Measurements from ENCODE around the gene BRSK1.

BRSK1 gene

DNA sequence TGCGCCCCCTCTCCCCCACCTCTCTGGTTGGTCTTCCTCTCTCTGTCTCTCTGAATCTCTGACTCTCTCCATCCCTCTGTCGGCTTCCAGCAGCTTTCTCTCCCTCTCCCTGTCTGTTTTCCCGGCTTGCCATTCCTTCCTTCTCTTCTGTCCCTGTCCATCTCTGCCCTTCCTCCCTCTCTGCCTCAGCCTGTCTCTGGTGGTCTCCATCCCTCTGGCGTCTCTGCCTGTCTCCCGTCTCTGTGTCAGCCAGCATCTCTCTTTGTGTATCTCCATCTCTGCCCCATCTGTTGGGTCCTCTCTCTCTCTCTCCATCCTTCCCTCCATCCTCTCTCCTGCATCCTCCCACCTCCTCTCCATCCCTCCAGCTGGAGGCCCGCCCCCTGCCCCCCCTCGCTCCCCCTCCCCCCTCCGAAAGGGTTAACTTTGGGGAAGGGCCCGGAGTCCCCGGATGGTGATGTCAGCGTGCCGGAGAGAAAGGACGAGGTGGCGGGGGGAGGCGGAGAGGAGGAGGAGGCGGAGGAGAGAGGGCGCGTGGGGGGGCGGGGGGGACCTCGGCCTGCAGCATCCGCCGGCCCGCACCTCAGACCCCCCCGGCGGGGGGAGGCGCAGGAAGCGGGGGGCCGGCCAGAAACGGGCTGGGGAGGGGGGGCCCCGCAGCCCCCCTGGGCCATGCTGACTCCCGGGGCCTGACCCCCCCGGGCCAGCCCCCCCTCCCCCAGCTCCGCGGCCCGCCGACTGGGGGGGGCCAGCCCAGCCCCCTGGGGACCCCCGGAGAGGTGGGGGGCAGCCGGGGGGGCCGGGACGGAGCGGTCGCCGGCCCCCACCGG lies at the start of gene BRSK1:
BRSK1 (plus strand) TSS at position 450 of the 830 bp plus-strand sequence. CDS start 446 bp downstream, outside the sequence.
- no peak for DNase-seq

GRCh38 chr19:55238030-55238429 lies 45.8 kb upstream of the BRSK1 start:
- no peak for DNase-seq

GRCh38 chr19:55239004-55239403 lies 44.8 kb upstream of the BRSK1 start:
- no peak for DNase-seq

GRCh38 chr19:55240713-55241020 lies 43.1 kb upstream of the BRSK1 start:
- no peak for DNase-seq

DNA sequence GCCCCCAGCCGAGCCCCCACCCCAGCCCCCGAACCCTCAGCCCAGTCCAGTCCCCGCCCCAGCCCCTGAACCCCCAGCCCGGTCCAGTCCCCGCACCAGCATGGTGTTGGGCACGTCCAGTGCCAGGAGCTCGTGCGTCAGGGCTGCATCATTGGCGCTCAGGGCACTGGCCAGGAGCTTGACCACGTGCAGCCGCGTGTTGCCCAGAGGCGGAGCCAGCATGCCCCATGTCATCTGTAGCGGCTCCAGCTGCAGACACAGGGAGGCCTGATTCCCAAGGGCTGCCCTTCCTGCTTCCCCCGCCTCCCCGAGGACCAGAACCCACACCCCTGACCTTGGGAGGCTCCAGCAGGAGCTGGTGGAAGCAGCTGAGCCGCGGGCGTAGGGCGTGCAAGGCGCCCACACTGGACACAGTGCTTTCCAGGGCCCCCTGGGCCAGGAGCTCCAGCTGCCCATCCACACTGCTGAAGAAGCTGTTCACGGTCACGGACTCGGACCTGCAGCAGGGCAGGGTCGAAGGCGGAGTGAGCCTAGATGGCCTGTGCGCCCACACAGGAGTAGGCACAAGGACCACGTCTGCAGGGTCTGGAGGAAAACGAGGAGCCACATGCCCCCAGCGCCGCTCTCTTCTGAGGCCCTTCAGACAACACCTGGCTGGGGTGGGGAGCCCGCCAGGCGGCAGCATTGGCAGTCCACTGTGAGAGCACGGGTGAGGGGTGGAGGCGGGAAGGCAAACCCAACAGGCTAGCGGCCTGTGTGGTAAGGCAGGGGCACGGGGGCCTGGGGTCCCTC lies 42.5 kb upstream of the BRSK1 start:
- no peak for DNase-seq

DNA sequence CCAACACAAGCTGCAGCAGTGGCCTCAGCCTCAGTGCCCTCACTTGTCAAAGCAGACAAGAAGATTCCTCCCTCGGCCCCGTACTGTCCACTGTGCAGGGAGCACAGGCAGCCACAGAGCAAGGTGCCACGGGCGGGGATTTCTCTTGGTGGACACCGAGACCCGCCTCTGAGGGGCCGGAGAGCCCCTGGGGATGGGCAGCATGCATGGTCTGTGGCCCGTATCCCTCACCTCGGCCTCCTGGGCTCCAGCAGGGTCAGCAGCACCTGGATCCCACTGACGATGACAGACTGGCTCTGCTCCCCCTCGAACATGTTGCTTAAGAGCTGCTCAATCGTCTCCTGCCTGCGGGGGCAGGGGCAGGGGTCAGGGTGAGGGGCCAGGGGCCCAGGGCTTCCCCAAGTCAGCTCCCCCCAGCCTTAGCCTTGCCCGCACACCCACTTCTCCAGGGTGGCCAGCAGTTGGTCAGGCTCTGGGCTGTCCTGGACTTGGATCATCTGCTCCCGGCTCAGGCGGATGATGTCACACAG lies 41.8 kb upstream of the BRSK1 start:
- no peak for DNase-seq

- no peak for DNase-seq
Measured at GRCh38 chr19:55242517-55242916, 41.3 kb upstream of the BRSK1 start.

DNA sequence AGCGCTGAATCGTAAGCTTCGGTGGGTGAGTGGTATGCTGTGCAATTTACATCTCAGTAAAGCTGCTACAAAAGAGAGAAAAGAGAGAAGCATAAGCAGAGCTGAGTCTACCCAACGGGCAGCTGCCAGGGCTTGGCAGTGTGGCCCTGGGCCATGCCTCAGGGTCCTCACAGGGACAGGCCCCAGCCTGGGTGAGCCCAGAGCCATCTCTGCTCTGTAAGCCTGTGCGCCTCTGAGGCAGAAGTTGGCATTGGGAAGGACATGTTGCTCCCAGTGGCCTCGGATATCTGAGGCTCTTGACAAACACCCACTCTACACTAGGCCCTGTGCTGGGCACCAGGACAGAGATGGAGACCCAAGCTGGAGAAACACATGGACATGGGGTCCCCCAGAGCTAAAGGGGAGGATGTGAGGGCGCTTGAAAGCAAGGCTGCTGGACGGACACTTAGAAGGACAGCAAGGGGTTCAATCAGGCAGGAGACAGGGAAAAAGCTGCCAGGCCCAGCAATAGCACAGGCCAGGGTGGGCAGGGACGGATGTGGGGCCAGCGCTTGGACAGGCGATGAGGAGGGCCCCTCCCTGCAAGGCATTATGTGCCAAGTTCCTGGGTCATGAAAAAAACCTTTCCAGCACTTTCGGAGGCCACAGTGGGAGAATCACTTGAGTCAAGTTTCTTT lies 39.7 kb upstream of the BRSK1 start:
- no peak for DNase-seq

DNA sequence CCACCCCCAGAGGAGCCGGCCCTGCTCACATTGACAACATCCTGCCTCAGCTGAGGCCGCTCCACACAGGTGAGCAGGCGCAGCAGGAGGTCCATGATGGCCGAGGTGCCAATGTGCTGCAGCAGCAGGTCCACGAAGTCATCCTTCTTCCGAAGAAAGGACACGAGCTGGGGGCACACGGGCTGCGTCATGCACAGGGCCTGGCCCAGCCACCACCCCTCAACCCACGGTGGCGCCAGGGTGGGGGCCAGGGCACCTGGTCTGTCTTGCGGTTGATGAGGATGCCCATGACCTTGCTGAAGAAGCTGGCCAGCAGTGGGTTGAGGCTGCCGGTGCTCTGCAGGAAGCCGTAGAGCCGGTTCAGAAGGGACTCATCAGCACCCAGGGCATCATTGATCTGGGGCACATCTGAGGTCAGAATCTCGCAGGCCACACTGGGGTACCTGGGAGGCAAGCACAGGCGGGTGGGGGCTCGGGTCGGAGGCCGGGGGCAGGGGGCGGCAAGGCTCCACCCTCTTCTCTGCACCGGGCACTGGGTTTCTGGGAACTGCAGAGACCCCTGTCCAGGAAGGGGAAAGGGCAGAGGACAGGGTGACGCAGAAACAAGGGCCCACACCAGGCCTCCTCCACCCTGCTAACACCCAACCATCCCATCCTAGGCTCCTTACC lies 38.4 kb upstream of the BRSK1 start:
- no peak for DNase-seq

GRCh38 chr19:55246462-55247451 lies 37.0 kb upstream of the BRSK1 start:
- no peak for DNase-seq

DNA sequence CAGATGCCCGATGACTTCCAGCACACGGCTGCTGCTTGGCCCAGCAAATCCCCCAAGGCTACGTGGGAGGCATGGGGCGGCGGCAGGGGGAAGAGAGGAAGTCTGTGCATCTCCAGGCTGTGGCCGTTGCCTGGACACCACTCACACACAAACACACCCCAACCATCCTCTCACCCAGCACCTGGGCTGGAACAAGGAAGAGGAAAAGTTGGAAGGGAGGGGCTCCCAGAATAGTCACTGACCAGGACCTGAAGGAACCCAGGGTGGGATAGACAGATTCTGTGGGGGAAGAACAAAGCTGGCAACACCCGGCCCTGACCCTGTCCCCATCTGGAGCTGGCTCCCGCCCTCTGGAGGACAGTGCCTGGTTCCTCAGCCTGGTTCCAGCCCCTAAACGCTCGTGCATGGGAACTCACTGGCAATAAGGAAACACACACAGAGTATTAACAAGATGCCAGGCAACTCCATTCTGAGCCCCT lies 36.1 kb upstream of the BRSK1 start:
- no peak for DNase-seq

GRCh38 chr19:55248166-55248675 lies 35.6 kb upstream of the BRSK1 start:
- no peak for DNase-seq

DNA sequence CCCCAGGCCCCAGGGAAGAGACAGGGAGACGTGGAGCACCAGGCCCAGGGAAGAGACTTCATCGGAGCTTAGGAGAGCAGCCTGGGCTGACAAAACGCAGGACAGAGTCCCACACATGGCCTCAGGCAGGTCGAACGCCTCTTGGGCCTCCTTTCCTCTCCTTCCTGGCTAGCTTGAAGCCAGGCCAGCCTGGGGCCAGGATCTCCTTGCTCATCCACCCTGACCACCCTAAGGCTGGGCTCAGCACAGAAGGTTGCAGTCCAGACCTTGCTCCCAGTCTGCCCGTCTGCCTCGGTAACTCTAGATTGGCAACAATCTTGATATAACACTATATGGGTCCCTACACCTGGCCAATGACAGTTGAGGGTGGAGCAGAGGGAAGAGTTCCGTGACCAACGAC lies 35.1 kb upstream of the BRSK1 start:
- DNase-seq, result no peak

DNA sequence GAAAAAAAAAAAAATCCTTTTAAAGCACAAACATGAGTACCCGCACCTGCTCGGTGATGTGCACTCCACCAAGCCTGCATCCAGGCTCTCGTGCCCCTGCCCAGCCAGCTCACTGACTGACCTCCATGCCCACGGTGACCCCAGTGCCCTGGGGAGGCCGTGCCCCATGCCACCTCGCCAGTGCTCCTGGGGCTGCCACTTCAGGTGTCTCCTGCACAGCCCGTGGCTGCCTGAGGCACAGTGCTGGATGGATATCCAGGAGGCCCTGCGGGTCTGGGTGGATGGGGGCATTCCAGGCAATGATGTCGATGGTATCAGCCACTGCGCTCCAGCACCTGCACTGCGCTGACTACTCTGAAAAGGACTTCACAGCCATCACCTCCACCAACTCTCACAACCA lies 34.0 kb upstream of the BRSK1 start:
- DNase-seq, result no peak

DNA sequence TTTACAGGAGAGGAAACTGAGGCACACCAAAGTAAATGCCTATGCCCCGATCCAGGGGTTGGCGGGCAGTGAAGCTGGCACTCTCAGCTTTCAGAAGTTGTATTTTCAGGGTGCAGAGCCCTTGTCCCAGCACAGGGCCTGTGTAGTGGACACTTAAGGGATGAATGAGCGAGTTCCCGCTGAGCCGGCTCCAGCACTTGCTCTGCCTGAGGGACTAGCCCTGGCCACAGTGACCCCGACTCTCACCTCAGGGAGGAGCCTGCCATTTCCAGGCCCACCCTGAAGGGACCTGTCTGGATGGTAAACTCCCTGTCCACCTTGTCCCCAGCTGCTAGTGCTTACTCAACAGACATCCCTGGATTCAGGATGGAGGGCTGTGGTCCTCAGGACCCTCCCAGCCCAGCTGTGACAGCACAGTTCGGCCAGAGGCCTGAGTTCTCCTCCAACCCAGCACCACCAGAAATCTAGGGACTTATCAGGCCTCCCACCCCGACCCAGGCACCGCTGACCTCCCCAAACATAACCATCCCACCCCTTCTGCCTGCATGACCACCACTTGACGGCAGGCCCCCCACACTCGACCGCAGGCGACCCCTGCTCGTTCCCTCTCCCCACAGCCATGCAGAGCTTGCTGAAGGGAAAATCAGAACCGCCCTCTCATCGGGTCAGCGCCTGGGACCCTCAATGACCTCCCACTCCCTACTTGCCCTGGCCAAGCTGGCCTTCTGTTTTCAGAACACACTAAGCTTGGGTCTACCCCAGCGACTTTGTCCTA lies 33.3 kb upstream of the BRSK1 start:
- no peak for DNase-seq

DNA sequence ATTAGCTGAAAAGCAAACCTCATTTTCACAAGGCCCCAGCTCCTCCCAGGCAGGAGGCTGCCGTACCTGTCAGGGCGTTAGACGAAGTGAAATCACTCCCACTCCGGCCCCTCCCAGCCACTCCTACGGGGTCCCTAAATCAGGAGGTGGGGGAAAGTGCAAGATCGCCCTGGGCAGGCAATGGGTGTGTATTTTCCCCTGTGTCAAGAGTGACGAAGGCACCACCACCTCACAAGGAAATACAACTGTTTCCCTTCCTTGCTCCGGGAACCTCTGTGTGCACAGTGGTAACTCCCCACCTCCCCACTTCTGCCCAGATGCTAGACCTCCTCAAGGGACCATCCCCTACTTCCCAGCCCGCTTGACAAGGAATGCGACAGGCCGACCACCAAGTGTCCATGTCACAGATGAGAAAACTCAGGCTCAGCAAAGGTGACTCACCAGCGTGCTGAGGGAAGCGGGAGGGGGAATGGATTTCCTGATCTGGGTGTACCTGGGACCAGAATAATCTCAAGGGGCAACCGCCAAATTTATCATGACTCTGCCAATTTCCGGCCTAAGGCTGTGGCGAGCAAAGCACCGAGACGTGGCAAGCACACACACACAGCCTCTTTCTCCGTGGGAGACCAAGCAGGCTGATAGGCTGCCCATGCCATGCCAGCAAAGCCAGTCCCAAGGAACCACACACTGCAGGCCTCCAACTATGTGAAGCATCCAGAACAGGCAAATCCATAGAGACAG lies 32.3 kb upstream of the BRSK1 start:
- DNase-seq, result no peak

DNA sequence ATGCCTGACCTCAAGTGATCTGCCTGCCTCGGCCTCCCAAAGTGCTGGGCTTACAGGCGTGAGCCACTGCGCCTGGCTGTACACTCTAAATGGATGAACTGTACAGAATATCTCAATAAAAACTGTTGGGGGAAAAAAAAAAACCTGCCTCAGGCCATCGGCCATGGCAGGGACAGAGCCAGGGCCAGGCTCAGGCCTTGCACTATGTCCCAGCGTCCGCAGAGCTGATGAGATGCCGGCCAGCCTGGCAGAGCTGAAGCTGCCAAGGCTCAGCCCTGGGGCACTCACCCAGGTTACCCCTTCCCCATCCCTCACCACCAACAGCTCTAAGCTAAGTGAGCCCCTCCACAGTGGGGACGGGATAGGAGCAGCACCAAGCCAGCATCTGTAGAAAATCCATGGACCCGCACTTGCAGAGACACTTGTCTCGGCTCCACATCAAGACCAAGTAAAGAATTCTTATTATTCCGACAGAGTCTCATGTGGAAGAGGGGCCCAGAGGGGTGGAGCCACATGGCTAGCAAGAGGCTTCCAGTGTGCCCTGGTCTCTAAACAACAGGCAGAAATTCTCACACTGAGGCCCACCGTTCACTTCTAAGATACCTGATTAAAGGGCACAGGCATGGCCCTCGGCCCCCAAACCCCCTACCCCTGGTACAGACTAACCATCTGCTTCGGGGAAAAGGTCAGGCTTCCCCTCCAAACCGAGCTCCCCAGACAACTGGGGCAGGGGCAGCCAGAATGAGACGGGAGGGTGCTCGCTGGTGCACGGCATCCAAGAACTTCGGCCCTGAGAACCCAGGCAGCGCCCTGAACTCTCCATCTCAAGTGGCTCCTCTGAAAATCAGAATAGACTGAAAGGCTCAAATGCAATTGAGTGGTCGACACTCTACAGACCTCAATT lies 30.8 kb upstream of the BRSK1 start:
- DNase-seq, result no peak

- peak; percentile 57 for DNase-seq
Measured at GRCh38 chr19:55253842-55254624, 29.8 kb upstream of the BRSK1 start.

Measured in activated CD4-positive, CD25-positive, alpha-beta regulatory T cell treated with anti-CD3 and anti-CD28 coated beads, Interleukin-2, amount 50 U/mL, for 72 hours (primary cell).